Tibial nerve (tissue), 4 donors: Measurements from ENCODE around the gene FSTL1. TPM values are rescaled to one million over a fixed set of nuclear protein-coding genes. Genes with fewer than 3 reads are reported as not detected.

Source experiments
- DNase-seq, 2 donors: peaks; one replicate each; pipeline ENCODE4 v3.0.0-alpha.2; 2019; ENCODE audit warnings: low spot score in 2 of 2
- H3K27ac ChIP-seq, 4 donors: fragments of 200-600 bp; sonication (generic) in 3 of 4; one replicate each; pipeline ENCODE4 v1.5.1; 2017 to 2019; ENCODE audit warnings: mild to moderate bottlenecking in 1 of 4
- H3K27me3 ChIP-seq, 2 donors: fragments of 200-600 bp; sonication (generic) in 1 of 2; one replicate each; pipeline versions ENCODE4 v1.5.1 to v1.6.0; 2017 to 2019
- H3K36me3 ChIP-seq, 3 donors: fragments of 200-600 bp; sonication (generic); one replicate each; pipeline ENCODE4 v1.5.1; 2018 to 2019
- H3K4me1 ChIP-seq, 4 donors: fragments of 200-600 bp; sonication (generic) in 3 of 4; one replicate each; pipeline ENCODE4 v1.5.1; 2017 to 2019
- H3K4me3 ChIP-seq, 4 donors: fragments of 200-600 bp; sonication (generic) in 3 of 4; one replicate each; pipeline ENCODE4 v1.5.1; 2017 to 2019; ENCODE audit warnings: mild to moderate bottlenecking in 1 of 4, moderate library complexity in 1 of 4
- H3K9me3 ChIP-seq, 4 donors: fragments of 200-600 bp; sonication (generic) in 3 of 4; one replicate each; pipeline ENCODE4 v1.5.1; 2017 to 2019
- CTCF ChIP-seq, 5 experiments: fragments of 200-600 bp in 3 of 5; fragments of 450-650 bp in 2 of 5; sonication (generic) in 3 of 5; IDR thresholded peaks; one replicate each; pipeline ENCODE4 v1.5.1; 2016 to 2019; ENCODE audit warnings: antibody characterized with exemption in 5 of 5, mild to moderate bottlenecking in 3 of 5, moderate library complexity in 2 of 5
- EP300 ChIP-seq, 2 donors: sonication (generic); formaldehyde crosslinking; IDR thresholded peaks; one replicate each; pipeline ENCODE4 v1.6.1; 2017; ENCODE audit warnings: antibody characterized with exemption in 2 of 2, mild to moderate bottlenecking in 1 of 2
- POLR2A ChIP-seq, 2 donors: fragments of 450-650 bp; IDR thresholded peaks; one replicate each; pipeline ENCODE4 v1.6.1; 2017; ENCODE audit warnings: antibody characterized with exemption in 2 of 2, mild to moderate bottlenecking in 2 of 2, moderate library complexity in 2 of 2
- WGBS, 2 donors: methylation state at CpG; one replicate each; pipeline ENCODE4 v1.1.5; 2018; 5-methylcytosine and 5-hydroxymethylcytosine counted together
- total RNA-seq, 4 donors: library from RNA; depleted of rRNA; stranded (reverse); fragments of >200 nt; gene quantifications; one replicate each; pipeline ENCODE4 v1.1.0, GENCODE V29; 2016

Gene FSTL1
- total RNA-seq, 4 donors from 2014 or later, result 389 to 942 (median 486) TPM

- Histone ChIP-seq H3K36me3 (no peaks in the 10 kb centered on the region), H3K4me1 (peaks cover 0 to 41% (median 18%) of the 10 kb centered on the region in 4 donors), H3K27me3 (no peaks in the 10 kb centered on the region), H3K9me3 (peaks cover 0 to 4% (median 1%) of the 10 kb centered on the region in 4 donors), H3K27ac (peak overlapping the region in 2 of 4 donors; percentile 79 to 88), H3K4me3 (no peak overlapping the region)
- 25 to 27% methylated on average over 3 of the region's 3 CpGs for WGBS, 2 donors
- TF ChIP-seq CTCF (IDR thresholded peaks at IDR 0.05) (no peak), POLR2A (IDR thresholded peaks at IDR 0.05) (no peak), EP300 (IDR thresholded peaks at IDR 0.05) (no peak)
- no peak for DNase-seq
Measured at GRCh38 chr3:120496278-120497002, 45.6 kb upstream of the FSTL1 start.

- Histone ChIP-seq H3K27ac (peak overlapping the region in 2 of 4 donors; percentile 79 to 88), H3K27me3 (no peaks in the 10 kb centered on the region), H3K9me3 (peaks cover 0 to 4% (median 1%) of the 10 kb centered on the region in 4 donors), H3K4me3 (no peak overlapping the region), H3K4me1 (peaks cover 0 to 41% (median 18%) of the 10 kb centered on the region in 4 donors), H3K36me3 (no peaks in the 10 kb centered on the region)
- TF ChIP-seq POLR2A (IDR thresholded peaks at IDR 0.05), result no peak
- no peak for TF ChIP-seq CTCF (IDR thresholded peaks at IDR 0.05)
- TF ChIP-seq EP300 (IDR thresholded peaks at IDR 0.05), result no peak
- no peak for DNase-seq
- 91 to 94% methylated on average over 2 of the region's 2 CpGs for WGBS, 2 donors
Measured at GRCh38 chr3:120495809-120496208, 45.0 kb upstream of the FSTL1 start.

- 79 to 86% methylated on average over 5 of the region's 5 CpGs for WGBS, 2 donors
- no peak overlapping the region for H3K27ac ChIP-seq
- peaks cover 0 to 31% (median 4%) of the 10 kb centered on the region in 4 donors for H3K4me1 ChIP-seq
- H3K27me3 ChIP-seq, result no peaks in the 10 kb centered on the region
- no peak for DNase-seq
- no peaks in the 10 kb centered on the region for H3K36me3 ChIP-seq
- no peak for TF ChIP-seq CTCF (IDR thresholded peaks at IDR 0.05)
- H3K4me3 ChIP-seq, result no peak overlapping the region
- H3K9me3 ChIP-seq, result peaks cover 0 to 4% (median 1%) of the 10 kb centered on the region in 4 donors
Measured at GRCh38 chr3:120492103-120492502, 41.3 kb upstream of the FSTL1 start.

GRCh38 chr3:120489421-120489820 lies 38.6 kb upstream of the FSTL1 start:
- no peak overlapping the region for H3K27ac ChIP-seq
- no peak for DNase-seq
- TF ChIP-seq POLR2A (IDR thresholded peaks at IDR 0.05), result no peak
- WGBS, 2 donors, result 89 to 97% methylated on average over 2 of the region's 2 CpGs
- H3K4me3 ChIP-seq, result no peak overlapping the region
- no peaks in the 10 kb centered on the region for H3K27me3 ChIP-seq
- no peaks in the 10 kb centered on the region for H3K9me3 ChIP-seq
- H3K4me1 ChIP-seq, result peaks cover 0 to 20% (median 0%) of the 10 kb centered on the region in 4 donors
- H3K36me3 ChIP-seq, result no peaks in the 10 kb centered on the region

- Histone ChIP-seq H3K36me3 (no peaks in the 10 kb centered on the region), H3K27ac (peak overlapping the region in 2 of 4 donors; percentile 60 to 62), H3K4me3 (no peak overlapping the region), H3K9me3 (no peaks in the 10 kb centered on the region), H3K27me3 (no peaks in the 10 kb centered on the region), H3K4me1 (peaks cover 0 to 20% (median 0%) of the 10 kb centered on the region in 4 donors)
- no peak for DNase-seq
- TF ChIP-seq POLR2A (IDR thresholded peaks at IDR 0.05), result no peak
- TF ChIP-seq CTCF (IDR thresholded peaks at IDR 0.05), result no peak
- no peak for TF ChIP-seq EP300 (IDR thresholded peaks at IDR 0.05)
- 73 to 77% methylated on average over 3 of the region's 3 CpGs for WGBS, 2 donors
Measured at GRCh38 chr3:120488296-120488695, 37.5 kb upstream of the FSTL1 start.
